Smooth muscle cell (in vitro differentiated cells): ENCODE results near the gene GATA5. TPM values are rescaled to one million over a fixed set of nuclear protein-coding genes. Genes with fewer than 3 reads are reported as not detected.

Source experiments
- DNase-seq: peaks from one replicate; lab custom pipeline; 2025; ENCODE audit not compliant: unreplicated experiment; lab: John Stamatoyannopoulos, UW
- H2AFZ ChIP-seq: fragments of 200-600 bp; sonication (generic); 2 replicates; pipeline ENCODE4 v1.6.0; 2016; ENCODE audit warnings: antibody characterized with exemption, low read depth, mild to moderate bottlenecking
- H3F3A ChIP-seq: fragments of 200-600 bp; sonication (generic); 2 replicates; pipeline ENCODE4 v1.6.0; 2017; ENCODE audit warnings: antibody characterized with exemption, low read depth
- H3K27ac ChIP-seq: fragments of 200-600 bp; sonication (generic); 2 replicates; pipeline ENCODE4 v1.5.1; 2016; ENCODE audit warnings: low read depth, mild to moderate bottlenecking
- H3K27me3 ChIP-seq: fragments of 200-600 bp; sonication (generic); 2 replicates; pipeline ENCODE4 v1.6.1; 2016; ENCODE audit warnings: low read depth, mild to moderate bottlenecking
- H3K36me3 ChIP-seq: fragments of 200-600 bp; sonication (generic); 2 replicates; pipeline ENCODE4 v1.5.1; 2016; ENCODE audit warnings: low read depth
- H3K4me1 ChIP-seq: fragments of 200-600 bp; sonication (generic); 2 replicates; pipeline ENCODE4 v1.5.1; 2016; ENCODE audit warnings: low read depth
- H3K4me2 ChIP-seq: fragments of 200-600 bp; sonication (generic); 2 replicates; pipeline ENCODE4 v1.6.0; 2016; ENCODE audit warnings: mild to moderate bottlenecking
- H3K4me3 ChIP-seq: fragments of 200-600 bp; sonication (generic); 2 replicates; pipeline ENCODE4 v1.5.1; 2016; ENCODE audit warnings: mild to moderate bottlenecking
- H3K79me2 ChIP-seq: fragments of 200-600 bp; sonication (generic); 2 replicates; pipeline ENCODE4 v1.6.0; 2016; ENCODE audit warnings: low read depth, mild to moderate bottlenecking
- H3K9ac ChIP-seq: fragments of 200-600 bp; sonication (generic); 2 replicates; pipeline ENCODE4 v1.6.0; 2016; ENCODE audit warnings: low read depth
- H3K9me3 ChIP-seq: fragments of 200-600 bp; sonication (generic); replicated peaks from 2 replicates; pipeline ENCODE4 v1.5.1; 2016; ENCODE audit warnings: low read depth
- H4K20me1 ChIP-seq: fragments of 200-600 bp; sonication (generic); 2 replicates; pipeline ENCODE4 v1.6.0; 2016; ENCODE audit warnings: low read depth
- CTCF ChIP-seq: fragments of 200-600 bp; sonication (generic); IDR thresholded peaks from 2 replicates; pipeline ENCODE4 v1.5.1; 2017; ENCODE audit warnings: borderline replicate concordance, mild to moderate bottlenecking, antibody characterized with exemption; ENCODE audit not compliant: insufficient read depth, poor library complexity, severe bottlenecking
- WGBS: methylation state at CpG from one replicate; pipeline ENCODE4 v1.1.7; 2016; ENCODE audit warnings: low lambda C conversion rate; 5-methylcytosine and 5-hydroxymethylcytosine counted together
- polyA plus RNA-seq: library from polyadenylated mRNA; unstranded; fragments of >200 nt; fragmentation: Nextera tagmentation; extraction: Ambion mirVana; gene quantifications from 2 replicates; pipeline ENCODE4 v1.2.1, GENCODE V29; 2016
- total RNA-seq: library from RNA; depleted of rRNA; stranded (reverse); fragments of >200 nt; gene quantifications from 2 replicates; pipeline ENCODE4 v1.2.3, GENCODE V29; 2014

The GATA5 gene
- total and polyA plus RNA-seq, 2 experiments from 2014 or later, result 1.9 to 9.2 TPM

GRCh38 chr20:62505337-62506045 is 29.7 kb upstream of the GATA5 start:
- 90% methylated on average over 24 of the region's 24 CpGs for WGBS
- no peak for DNase-seq
- Histone ChIP-seq H3K27me3 (no peaks in the 10 kb centered on the region), H3F3A (no peaks in the 10 kb centered on the region), H3K4me1 (no peaks in the 10 kb centered on the region), H3K9me3 (no peaks in the 10 kb centered on the region), H2AFZ (no peak overlapping the region), H4K20me1 (no peaks in the 10 kb centered on the region), H3K36me3 (no peaks in the 10 kb centered on the region), H3K79me2 (no peaks in the 10 kb centered on the region), H3K4me3 (no peak overlapping the region), H3K4me2 (no peak overlapping the region), H3K27ac (no peak overlapping the region), H3K9ac (no peak overlapping the region)
- TF ChIP-seq CTCF, result no peak

GRCh38 chr20:62504323-62504722 is 28.5 kb upstream of the GATA5 start:
- Histone ChIP-seq H3K36me3 (no peaks in the 10 kb centered on the region), H3K4me3 (no peak overlapping the region), H3K27ac (no peak overlapping the region), H3K79me2 (no peaks in the 10 kb centered on the region), H4K20me1 (no peaks in the 10 kb centered on the region), H3K4me2 (no peak overlapping the region), H2AFZ (no peak overlapping the region), H3K9me3 (no peaks in the 10 kb centered on the region), H3K27me3 (no peaks in the 10 kb centered on the region), H3K9ac (no peak overlapping the region), H3F3A (no peaks in the 10 kb centered on the region), H3K4me1 (no peaks in the 10 kb centered on the region)
- no peak for TF ChIP-seq CTCF
- 96% methylated on average over 4 of the region's 4 CpGs for WGBS
- no peak for DNase-seq

GRCh38 chr20:62503401-62504178 is 27.8 kb upstream of the GATA5 start:
- Histone ChIP-seq H3F3A (no peaks in the 10 kb centered on the region), H2AFZ (no peak overlapping the region), H3K27ac (no peak overlapping the region), H3K79me2 (no peaks in the 10 kb centered on the region), H3K36me3 (no peaks in the 10 kb centered on the region), H3K4me1 (no peaks in the 10 kb centered on the region), H3K4me3 (no peak overlapping the region), H3K9ac (no peak overlapping the region), H3K27me3 (no peaks in the 10 kb centered on the region), H4K20me1 (no peaks in the 10 kb centered on the region), H3K9me3 (no peaks in the 10 kb centered on the region), H3K4me2 (no peak overlapping the region)
- 58% methylated on average over 18 of the region's 18 CpGs for WGBS
- no peak for TF ChIP-seq CTCF
- DNase-seq, result no peak
